ENCODE data around the gene AHCTF1. TPM values are rescaled to one million over a fixed set of nuclear protein-coding genes. Genes with fewer than 3 reads are reported as not detected.

Gene AHCTF1
- total RNA-seq, 1 donor from 2014 or later, result 20.8 TPM

- Histone ChIP-seq H3K9me3 (replicated peaks) (peaks cover 5% of the 10 kb centered on the region), H3K4me3 (no peak overlapping the region), H3K27me3 (ENCODE audit: low read depth) (no peaks in the 10 kb centered on the region), H3K4me1 (peaks cover 24% of the 10 kb centered on the region), H3K36me3 (no peaks in the 10 kb centered on the region), H3K27ac (replicated peaks) (no peak overlapping the region)
- intact Hi-C loops (cut with micrococcal nuclease), result no loop called here
- DNase-seq, result no peak
- TF ChIP-seq, protein P1, sequence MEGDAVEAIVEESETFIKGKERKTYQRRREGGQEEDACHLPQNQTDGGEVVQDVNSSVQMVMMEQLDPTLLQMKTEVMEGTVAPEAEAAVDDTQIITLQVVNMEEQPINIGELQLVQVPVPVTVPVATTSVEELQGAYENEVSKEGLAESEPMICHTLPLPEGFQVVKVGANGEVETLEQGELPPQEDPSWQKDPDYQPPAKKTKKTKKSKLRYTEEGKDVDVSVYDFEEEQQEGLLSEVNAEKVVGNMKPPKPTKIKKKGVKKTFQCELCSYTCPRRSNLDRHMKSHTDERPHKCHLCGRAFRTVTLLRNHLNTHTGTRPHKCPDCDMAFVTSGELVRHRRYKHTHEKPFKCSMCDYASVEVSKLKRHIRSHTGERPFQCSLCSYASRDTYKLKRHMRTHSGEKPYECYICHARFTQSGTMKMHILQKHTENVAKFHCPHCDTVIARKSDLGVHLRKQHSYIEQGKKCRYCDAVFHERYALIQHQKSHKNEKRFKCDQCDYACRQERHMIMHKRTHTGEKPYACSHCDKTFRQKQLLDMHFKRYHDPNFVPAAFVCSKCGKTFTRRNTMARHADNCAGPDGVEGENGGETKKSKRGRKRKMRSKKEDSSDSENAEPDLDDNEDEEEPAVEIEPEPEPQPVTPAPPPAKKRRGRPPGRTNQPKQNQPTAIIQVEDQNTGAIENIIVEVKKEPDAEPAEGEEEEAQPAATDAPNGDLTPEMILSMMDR (IDR thresholded peaks at IDR 0.05; ENCODE audit: borderline replicate concordance), result no peak
These were observed 127.9 kb downstream of the AHCTF1 start for GRCh38 chr1:246803883-246804282.

DNA sequence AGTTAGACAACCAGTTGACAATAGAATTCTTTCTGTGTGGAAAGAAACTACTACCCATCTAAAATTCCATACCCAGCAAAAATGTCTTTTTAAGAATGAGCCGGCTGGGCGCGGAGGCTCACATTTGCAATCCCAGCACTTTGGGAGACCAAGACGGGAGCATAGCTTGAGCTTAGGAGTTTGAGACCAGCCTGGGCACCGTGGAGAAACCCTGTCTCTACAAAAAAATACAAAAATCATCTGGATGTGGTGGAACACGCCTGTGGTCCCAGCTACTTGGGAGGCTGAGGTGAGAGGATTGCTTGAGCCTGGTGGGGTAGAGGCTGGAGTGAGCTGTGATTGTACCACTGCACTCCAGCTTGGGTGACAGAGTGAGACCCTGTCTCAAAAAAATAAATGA, 128.4 kb downstream of the AHCTF1 start:
- TF ChIP-seq, protein P1 (IDR thresholded peaks at IDR 0.05; ENCODE audit: borderline replicate concordance), result no peak
- H3K9me3 ChIP-seq (replicated peaks), result peaks cover 5% of the 10 kb centered on the region
- H3K27ac ChIP-seq (replicated peaks), result no peak overlapping the region
- DNase-seq, result no peak
- H3K36me3 ChIP-seq, result no peaks in the 10 kb centered on the region
- no peaks in the 10 kb centered on the region for H3K27me3 ChIP-seq (ENCODE audit: low read depth)
- H3K4me3 ChIP-seq, result no peak overlapping the region
- intact Hi-C loops (cut with micrococcal nuclease), result no loop called here
- H3K4me1 ChIP-seq, result peaks cover 28% of the 10 kb centered on the region

DNA sequence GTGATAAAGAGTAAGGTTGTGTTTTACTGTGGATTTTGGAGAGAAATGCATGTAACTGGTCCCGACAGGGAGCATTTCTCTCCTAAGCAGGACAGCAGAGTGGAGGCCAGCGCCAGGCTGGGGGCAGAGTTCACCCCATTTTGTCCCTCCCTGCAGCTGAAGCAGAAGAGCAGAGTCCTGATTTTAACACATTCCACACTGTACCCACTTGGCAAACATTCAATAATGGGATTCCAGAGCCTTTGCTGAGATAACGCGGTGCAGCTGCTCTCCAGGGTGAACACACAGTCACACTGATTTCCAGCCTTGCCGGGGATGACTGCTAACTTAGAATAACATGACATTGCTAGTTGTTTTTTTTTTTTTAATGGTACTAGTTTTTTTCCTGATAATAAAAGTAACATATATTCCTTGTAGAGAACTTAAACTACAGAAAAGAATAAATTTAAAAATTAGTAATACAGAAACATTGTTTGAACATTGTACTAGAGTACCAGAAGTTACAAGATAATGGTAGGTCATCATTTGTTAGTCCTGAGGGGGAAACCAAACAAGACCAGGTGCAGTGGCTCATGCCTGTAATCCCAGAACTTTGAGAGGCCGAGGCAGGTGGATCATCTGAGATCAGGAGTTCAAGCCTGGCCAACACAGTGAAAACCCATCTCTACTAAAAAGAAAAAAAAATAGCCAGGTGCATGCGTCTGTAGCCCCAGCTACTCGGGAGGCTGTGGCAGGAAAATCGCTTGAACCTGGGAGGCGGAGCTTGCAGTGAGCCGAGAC, 130.3 kb downstream of the AHCTF1 start:
- H3K27me3 ChIP-seq (ENCODE audit: low read depth), result no peaks in the 10 kb centered on the region
- DNase-seq, result no peak
- H3K27ac ChIP-seq (replicated peaks), result peak overlapping the region; percentile 70
- peaks cover 36% of the 10 kb centered on the region for H3K4me1 ChIP-seq
- TF ChIP-seq, protein P1 (IDR thresholded peaks at IDR 0.05; ENCODE audit: borderline replicate concordance), result no peak
- H3K36me3 ChIP-seq, result no peaks in the 10 kb centered on the region
- no peak overlapping the region for H3K4me3 ChIP-seq
- H3K9me3 ChIP-seq (replicated peaks), result peaks cover 5% of the 10 kb centered on the region
- intact Hi-C loops (cut with micrococcal nuclease), result no loop called here

DNA sequence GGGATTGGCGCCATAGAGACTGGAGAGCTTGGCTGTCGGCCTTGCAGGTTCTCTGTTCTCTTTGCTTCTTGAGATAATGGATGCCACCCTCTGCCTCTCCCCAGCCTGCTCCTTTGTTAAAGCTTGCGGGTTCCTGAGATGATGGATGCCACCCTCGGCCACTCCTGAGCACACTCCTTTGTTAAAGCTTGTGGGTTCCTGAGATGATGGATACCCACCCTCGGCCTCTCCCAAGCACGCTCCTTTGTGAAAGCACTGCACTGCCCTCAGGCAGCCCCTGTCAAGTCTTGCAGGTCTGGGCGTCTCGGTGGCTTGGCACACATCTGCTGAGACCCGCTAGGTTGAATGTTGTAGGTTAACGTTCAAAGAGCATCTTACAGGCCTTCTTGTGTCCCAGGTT, 131.0 kb downstream of the AHCTF1 start:
- H3K36me3 ChIP-seq, result no peaks in the 10 kb centered on the region
- no peak overlapping the region for H3K4me3 ChIP-seq
- peak overlapping the region; percentile 70 for H3K27ac ChIP-seq (replicated peaks)
- intact Hi-C loops (cut with micrococcal nuclease), result no loop called here
- H3K27me3 ChIP-seq (ENCODE audit: low read depth), result no peaks in the 10 kb centered on the region
- no peak for DNase-seq
- peaks cover 5% of the 10 kb centered on the region for H3K9me3 ChIP-seq (replicated peaks)
- H3K4me1 ChIP-seq, result peaks cover 36% of the 10 kb centered on the region
- TF ChIP-seq, protein P1 (IDR thresholded peaks at IDR 0.05; ENCODE audit: borderline replicate concordance), result no peak

DNA sequence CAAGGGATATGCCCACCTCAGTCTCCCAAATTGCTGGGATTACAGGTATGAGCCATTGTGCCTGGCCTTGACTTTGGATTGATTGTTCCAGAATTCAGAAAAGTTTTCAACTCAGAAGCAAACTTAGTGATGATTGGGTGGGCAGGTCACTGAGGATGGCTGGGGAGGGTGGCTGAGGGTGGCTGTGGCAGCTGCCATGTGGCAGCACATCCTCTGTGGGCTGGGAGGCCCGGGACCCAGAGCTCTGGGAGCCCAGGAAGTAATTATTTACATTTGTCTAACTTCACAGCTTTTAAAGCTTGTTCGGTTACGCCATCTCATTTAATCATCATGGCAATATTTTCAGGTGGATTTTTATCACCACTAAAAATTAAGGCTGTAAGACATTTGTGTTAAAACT, 131.4 kb downstream of the AHCTF1 start:
- H3K36me3 ChIP-seq, result no peaks in the 10 kb centered on the region
- no peak overlapping the region for H3K4me3 ChIP-seq
- TF ChIP-seq, protein P1 (IDR thresholded peaks at IDR 0.05; ENCODE audit: borderline replicate concordance), result no peak
- peaks cover 37% of the 10 kb centered on the region for H3K4me1 ChIP-seq
- H3K27me3 ChIP-seq (ENCODE audit: low read depth), result no peaks in the 10 kb centered on the region
- H3K27ac ChIP-seq (replicated peaks), result peak overlapping the region; percentile 89
- intact Hi-C loops (cut with micrococcal nuclease), result no loop called here
- H3K9me3 ChIP-seq (replicated peaks), result peaks cover 5% of the 10 kb centered on the region
- DNase-seq, result no peak

Measured in left ventricle myocardium inferior (tissue), 1 donor.